ENCODE results near the gene SLCO1A2.

Gene SLCO1A2

GRCh38 chr12:21264232-21264631 is 70.5 kb downstream of the SLCO1A2 start:
- TF ChIP-seq CTCF (IDR thresholded peaks at IDR 0.05), result no peak
- H3K4me3 ChIP-seq, result no peak overlapping the region
- H3K27ac ChIP-seq, result no peak overlapping the region
- DNase-seq (ENCODE audit: low spot score), result no peak

DNA sequence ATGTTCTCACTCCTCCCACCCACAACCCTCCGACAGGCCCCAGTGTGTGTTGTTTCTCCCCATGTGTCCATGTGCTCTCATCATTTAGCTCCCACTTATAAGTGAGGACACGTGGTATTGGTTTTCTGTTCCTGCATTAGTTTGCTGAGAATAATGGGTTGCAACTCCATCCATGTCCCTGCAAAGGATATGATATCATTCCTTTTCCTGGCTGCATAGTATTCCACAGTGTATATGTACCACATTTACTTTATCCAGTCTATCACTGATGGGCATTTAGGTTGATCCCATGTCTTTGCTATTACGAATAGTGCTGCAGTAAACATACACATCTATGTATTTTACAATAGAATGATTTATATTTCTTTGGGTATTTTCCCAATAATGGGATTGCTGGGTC is 77.5 kb downstream of the SLCO1A2 start:
- no peak overlapping the region for H3K4me3 ChIP-seq
- no peak for DNase-seq (ENCODE audit: low spot score)
- no peak for TF ChIP-seq CTCF (IDR thresholded peaks at IDR 0.05)
- H3K27ac ChIP-seq, result no peak overlapping the region

- no peak overlapping the region for H3K27ac ChIP-seq
- no peak for TF ChIP-seq CTCF (IDR thresholded peaks at IDR 0.05)
- no peak for DNase-seq (ENCODE audit: low spot score)
- no peak overlapping the region for H3K4me3 ChIP-seq
Measured at GRCh38 chr12:21252070-21252469, 82.6 kb downstream of the SLCO1A2 start.

DNA sequence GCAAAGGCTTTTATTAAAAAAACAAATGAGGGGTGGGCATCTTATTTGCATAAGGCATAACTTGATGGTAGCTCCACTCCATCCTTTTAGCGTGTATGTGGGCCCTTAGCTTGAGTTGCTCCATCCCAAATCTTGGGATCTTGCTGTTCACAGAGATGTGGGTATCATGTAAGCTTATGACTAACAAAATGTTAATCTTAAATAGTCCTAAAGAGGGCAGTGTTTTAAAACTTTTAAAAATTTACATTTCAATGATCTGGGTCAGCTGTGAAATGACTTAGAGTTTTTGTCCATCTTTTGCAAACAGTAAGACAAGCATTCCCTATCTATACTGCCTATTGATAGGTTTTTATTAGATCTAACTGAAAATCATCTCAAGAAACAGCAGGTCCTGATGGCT is 86.0 kb downstream of the SLCO1A2 start:
- no peak for DNase-seq (ENCODE audit: low spot score)
- no peak for TF ChIP-seq CTCF (IDR thresholded peaks at IDR 0.05)
- no peak overlapping the region for H3K27ac ChIP-seq
- no peak overlapping the region for H3K4me3 ChIP-seq

DNA sequence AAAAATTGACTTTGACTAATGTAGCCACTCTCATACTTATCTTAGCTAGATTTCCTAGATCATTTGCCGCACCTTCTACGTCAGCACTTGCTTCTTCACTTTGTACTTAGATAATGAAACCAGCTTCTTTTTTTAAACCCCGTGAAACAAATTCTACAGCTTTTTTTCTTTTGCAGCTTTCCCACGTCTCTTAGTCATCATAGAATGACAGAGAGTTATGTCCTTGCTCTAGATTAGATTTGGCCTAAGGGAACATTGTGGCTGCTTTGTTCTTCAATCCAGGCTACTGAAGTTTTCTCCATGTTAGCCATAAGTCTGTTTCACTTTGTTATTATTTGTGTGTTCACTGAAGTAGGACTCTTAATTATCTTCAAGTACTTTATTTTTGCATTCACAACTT is 94.9 kb downstream of the SLCO1A2 start:
- Histone ChIP-seq H3K4me3 (no peak overlapping the region), H3K27ac (no peak overlapping the region)
- no peak for DNase-seq (ENCODE audit: low spot score)
- TF ChIP-seq CTCF (IDR thresholded peaks at IDR 0.05), result no peak

- DNase-seq (ENCODE audit: low spot score), result no peak
- no peak overlapping the region for H3K4me3 ChIP-seq
- no peak for TF ChIP-seq CTCF (IDR thresholded peaks at IDR 0.05)
- no peak overlapping the region for H3K27ac ChIP-seq
Measured at GRCh38 chr12:21234395-21234794, 100.3 kb downstream of the SLCO1A2 start.

DNA sequence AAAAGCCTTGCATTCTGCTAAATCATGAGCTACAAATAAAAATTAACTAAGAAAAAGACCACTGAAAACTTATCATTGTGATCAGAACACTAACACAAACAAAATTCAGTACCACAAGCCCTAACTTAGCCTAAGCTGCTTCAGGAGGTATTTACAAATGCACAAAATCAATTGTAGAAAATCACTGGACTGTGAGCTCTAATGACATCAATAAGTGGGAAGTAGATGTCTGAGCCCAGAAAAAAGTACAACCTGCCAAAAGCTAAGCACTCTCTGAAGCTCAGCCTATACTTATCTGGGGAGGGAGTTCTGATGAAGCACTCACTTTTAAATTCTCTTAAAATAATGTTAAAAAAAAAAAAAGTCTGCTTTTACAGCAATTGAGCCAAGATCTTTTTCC is 110.8 kb downstream of the SLCO1A2 start:
- no peak overlapping the region for H3K4me3 ChIP-seq
- TF ChIP-seq CTCF (IDR thresholded peaks at IDR 0.05), result no peak
- H3K27ac ChIP-seq, result no peak overlapping the region
- DNase-seq (ENCODE audit: low spot score), result no peak
